ENCODE results near the gene CHRNG.

The CHRNG gene

GRCh38 chr2:232501331-232501771 is 38.1 kb upstream of the CHRNG start:
- H3K4me3 ChIP-seq (replicated peaks in 1 of 2; ENCODE audit: low read depth in 2 of 2, low read length in 2 of 2) = no peak overlapping the region
- TF ChIP-seq CTCF (IDR thresholded peaks at IDR 0.05; ENCODE audit: low read depth, low read length) = no peak
- DNase-seq (ENCODE audit: low read depth in 2 of 2) = no peak

GRCh38 chr2:232501794-232502390 is 37.6 kb upstream of the CHRNG start:
- no peak for DNase-seq (ENCODE audit: low read depth in 2 of 2)
- no peak overlapping the region for H3K4me3 ChIP-seq (replicated peaks in 1 of 2; ENCODE audit: low read depth in 2 of 2, low read length in 2 of 2)
- no peak for TF ChIP-seq CTCF (IDR thresholded peaks at IDR 0.05; ENCODE audit: low read depth, low read length)

- no peak for DNase-seq (ENCODE audit: low read depth in 2 of 2)
- H3K4me3 ChIP-seq (replicated peaks in 1 of 2; ENCODE audit: low read depth in 2 of 2, low read length in 2 of 2) = no peak overlapping the region
- TF ChIP-seq CTCF (IDR thresholded peaks at IDR 0.05; ENCODE audit: low read depth, low read length) = no peak
Measured at GRCh38 chr2:232502511-232502910, 37.0 kb upstream of the CHRNG start.

- H3K4me3 ChIP-seq (replicated peaks in 1 of 2; ENCODE audit: low read depth in 2 of 2, low read length in 2 of 2) = peak overlapping the region in 1 of 2 donors; percentile 8
- no peak for TF ChIP-seq CTCF (IDR thresholded peaks at IDR 0.05; ENCODE audit: low read depth, low read length)
- peak; percentile 16 to 47 for DNase-seq (ENCODE audit: low read depth in 2 of 2)
Measured at GRCh38 chr2:232502911-232503808, 36.3 kb upstream of the CHRNG start.

- no peak overlapping the region for H3K4me3 ChIP-seq (replicated peaks in 1 of 2; ENCODE audit: low read depth in 2 of 2, low read length in 2 of 2)
- no peak for TF ChIP-seq CTCF (IDR thresholded peaks at IDR 0.05; ENCODE audit: low read depth, low read length)
- DNase-seq (ENCODE audit: low read depth in 2 of 2) = no peak
Measured at GRCh38 chr2:232503809-232504323, 35.6 kb upstream of the CHRNG start.

- DNase-seq (ENCODE audit: low read depth in 2 of 2) = no peak
- TF ChIP-seq CTCF (IDR thresholded peaks at IDR 0.05; ENCODE audit: low read depth, low read length) = no peak
- no peak overlapping the region for H3K4me3 ChIP-seq (replicated peaks in 1 of 2; ENCODE audit: low read depth in 2 of 2, low read length in 2 of 2)
Measured at GRCh38 chr2:232504438-232504837, 35.1 kb upstream of the CHRNG start.

Data from cardiac fibroblast (primary cell).